ENCODE results near the gene PTGDS.

Gene PTGDS

DNA sequence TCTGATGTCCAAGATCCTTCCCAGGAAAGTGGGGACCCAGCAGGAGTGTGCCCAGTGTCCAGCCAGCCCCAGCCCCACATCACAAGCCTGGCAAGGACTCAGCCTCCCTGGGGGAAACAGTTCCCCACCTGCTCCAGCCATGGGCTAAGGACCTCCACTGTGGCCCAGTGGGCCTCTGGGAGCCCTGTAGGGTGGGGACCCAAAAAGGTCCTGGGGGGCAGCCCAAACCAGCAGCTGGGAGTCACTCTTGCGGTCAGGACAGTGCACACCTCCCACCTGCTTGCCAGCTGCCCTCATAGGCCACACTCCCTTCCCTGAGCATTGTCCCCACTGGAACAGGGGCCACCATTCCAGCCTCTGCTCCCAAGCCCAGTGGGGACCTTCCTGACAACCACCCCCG lies 49.1 kb downstream of the PTGDS start:
- no peak for DNase-seq

DNA sequence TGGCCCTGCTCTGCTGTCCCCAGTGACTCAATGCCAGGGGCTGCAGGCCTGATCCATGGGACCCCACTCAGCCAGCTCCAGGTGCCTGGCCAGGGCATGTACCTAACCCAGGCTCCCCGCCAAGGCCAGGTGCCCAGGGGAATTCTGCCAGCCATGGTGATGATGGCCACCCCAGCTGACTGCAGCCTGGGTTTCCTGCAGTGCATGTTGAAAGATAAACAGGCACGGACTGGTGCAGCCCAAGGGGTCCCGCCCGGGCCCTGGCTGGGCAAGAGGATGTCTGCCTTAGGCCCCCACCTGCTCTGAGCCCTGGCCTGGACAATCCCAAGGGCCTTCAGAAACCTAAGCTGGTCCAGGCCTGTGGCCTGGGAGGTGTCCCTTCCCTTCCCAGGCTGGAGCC lies 49.5 kb downstream of the PTGDS start:
- DNase-seq, result no peak

DNA sequence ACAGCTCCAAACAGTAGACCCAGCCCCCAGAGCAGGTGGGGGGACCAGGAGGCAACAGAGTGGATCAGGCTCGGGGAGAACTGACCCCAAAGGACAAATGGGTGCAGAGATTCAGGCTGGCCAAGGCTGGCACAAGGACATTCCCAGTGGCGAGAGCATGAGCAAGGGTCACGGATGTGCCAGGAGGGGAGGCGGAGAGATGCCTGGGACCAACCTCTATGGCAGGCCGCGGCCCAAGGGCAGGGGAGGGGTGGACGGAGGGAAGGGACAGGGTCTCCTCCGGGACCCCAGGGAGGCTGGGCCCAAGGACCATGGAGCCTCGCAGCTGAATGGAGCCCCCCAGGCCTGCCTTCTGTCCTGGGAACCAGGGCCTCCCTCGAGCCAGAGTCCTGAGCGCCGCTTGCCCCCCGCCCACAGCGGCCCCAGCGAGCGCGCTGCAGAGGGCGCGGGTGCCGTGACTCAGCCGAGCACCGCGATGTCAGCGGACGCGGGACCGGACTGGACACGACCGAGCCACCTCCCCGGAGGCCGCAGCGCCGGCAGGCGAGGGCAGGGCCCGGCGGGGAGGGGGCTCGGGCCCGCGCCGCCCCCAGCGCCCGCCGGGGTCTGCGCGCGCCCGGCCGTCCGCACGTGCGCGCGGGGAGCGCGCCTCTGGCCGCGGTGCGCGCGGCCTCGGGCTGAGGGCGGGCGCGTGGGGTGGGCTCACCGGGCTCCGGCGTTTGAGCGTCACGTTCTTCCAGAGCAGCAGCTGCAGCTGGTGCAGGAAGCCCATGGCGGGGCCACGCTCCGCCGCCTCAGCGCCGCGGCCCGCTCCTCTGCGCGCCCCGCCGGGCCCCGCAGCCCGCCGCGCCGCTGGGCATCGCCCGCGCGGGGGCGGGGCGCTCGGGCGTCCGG lies 50.3 kb downstream of the PTGDS start, which contains the start of gene ABCA2:
Gene ABCA2 (minus strand): TSS at position 869 of the 894 bp plus-strand sequence. CDS start 97 bp downstream, at position 772.
- no peak for DNase-seq

- peak; percentile 69 to 75 for DNase-seq
These were observed 51.2 kb downstream of the PTGDS start for GRCh38 chr9:137028263-137029057.

GRCh38 chr9:137029058-137029936 lies 52.0 kb downstream of the PTGDS start:
- DNase-seq, result peak; percentile 85

DNA sequence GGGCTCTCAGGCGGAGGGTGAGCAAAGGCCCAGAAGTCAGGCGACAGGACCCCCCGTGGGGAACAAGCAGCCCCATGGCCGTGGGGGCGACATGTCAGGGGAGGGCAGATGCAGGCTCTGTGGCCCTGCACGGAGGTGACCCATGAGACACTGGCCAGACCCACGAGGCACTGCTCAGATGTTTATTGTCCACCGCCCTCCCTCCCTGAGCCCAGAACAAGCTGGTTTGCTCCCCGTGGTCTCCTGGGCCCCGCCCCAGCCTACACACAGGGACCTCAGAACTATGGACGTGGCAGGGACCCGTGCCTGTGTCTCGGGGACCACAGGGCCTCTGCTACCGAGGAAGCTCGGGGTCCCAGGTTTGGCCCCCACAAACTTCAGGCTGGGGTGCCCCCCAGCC lies 52.7 kb downstream of the PTGDS start:
- DNase-seq, result no peak

DNA sequence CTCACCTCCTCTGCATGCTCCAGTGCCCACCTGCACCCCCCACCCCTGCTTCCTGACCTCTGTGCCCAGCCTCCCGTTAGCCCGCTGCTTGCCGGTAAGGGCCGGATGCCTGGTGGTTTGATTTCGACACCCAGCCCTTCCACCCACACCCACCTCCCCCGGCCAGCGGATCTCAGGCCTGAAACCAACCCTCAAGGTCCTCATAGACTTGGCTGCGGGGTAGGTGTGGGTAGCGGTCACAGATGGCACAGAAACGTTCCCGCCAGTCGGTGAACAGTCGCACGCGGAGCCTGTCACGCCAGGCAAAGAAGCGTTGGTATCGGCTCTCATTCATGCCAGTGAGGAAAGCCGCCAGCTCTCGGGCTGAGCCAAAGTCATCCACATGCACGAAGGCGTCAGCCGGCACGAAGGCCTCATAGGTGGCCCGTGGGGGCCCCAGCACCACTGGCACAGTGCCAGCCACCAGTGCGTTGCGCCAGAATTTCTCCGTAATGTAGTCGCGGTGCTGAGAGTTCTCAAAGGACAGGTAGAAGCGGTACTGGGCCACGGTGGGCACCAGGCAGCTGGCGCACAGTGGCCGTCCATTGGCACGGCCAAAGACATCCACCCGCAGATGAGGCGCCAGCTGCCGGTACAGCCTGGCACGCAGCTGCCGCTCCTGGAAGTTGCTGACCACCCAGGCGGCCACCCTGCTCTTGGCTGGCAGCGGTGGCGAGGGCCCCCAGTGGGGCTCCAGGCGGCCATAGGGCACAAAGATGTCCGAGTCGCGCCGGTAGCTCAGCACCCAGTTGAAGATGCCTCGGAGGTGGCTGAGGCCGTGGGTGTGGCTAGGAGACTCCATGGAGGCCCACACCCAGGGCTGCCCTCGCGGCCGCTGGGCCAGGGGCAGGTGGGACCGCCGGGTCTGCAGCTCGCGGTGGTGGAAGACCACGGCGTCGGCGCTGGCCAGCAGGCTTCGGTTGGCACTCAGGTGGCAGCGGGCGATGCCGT lies 53.5 kb downstream of the PTGDS start:
- peak; percentile 52 to 57 for DNase-seq
